ENCODE measurements around the gene ABHD17C.

ABHD17C gene

GRCh38 chr15:80804970-80805495, 109.9 kb downstream of the ABHD17C start:
- H3K27me3 Mint-ChIP-seq: peaks cover 8% of the 10 kb centered on the region
- no peaks in the 10 kb centered on the region for H3K36me3 Mint-ChIP-seq
- no peak for ATAC-seq (ENCODE audit: low read depth)
- H3K4me1 Mint-ChIP-seq: no peaks in the 10 kb centered on the region
- H3K9me3 Mint-ChIP-seq: peaks cover 2% of the 10 kb centered on the region
- H3K27ac Mint-ChIP-seq: no peak overlapping the region
- no peak for DNase-seq (ENCODE audit: low spot score in 2 of 2)
- no peak overlapping the region for H3K4me3 Mint-ChIP-seq
